SJSA1 (cell line): ENCODE measurements around the gene FRMPD1. TPM values are rescaled to one million over a fixed set of nuclear protein-coding genes. Genes with fewer than 3 reads are reported as not detected.

Source experiments
- total RNA-seq: library from RNA; depleted of rRNA; stranded (reverse); fragments of >200 nt; shearing (Covaris generic); gene quantifications from 2 replicates; pipeline ENCODE4 v1.2.3, GENCODE V29; 2014; rRNA removed

FRMPD1 gene
- total RNA-seq, 1 experiment from 2014 or later = not detected

Other genes with a start within 250 kb of the FRMPD1 start
- 55.8 and 75.1 TPM in 2 replicates for gene GRHPR, start 228.3 kb upstream of the FRMPD1 start, total RNA-seq
- gene ZBTB5, start 185.5 kb upstream of the FRMPD1 start, total RNA-seq = 12.8 and 13.7 TPM in 2 replicates
- gene POLR1E, start 165.0 kb upstream of the FRMPD1 start, total RNA-seq = 21.4 TPM in 2 replicates
- gene FBXO10, start 74.6 kb upstream of the FRMPD1 start, total RNA-seq = 3.6 and 5.1 TPM in 2 replicates
- gene TOMM5, start 58.4 kb upstream of the FRMPD1 start, total RNA-seq = 131 and 132 TPM in 2 replicates
- gene TRMT10B, start 102.9 kb downstream of the FRMPD1 start, total RNA-seq = 0.81 and 1.2 TPM in 2 replicates
- 34.9 and 40.2 TPM in 2 replicates for gene EXOSC3, start 134.1 kb downstream of the FRMPD1 start, total RNA-seq
- 3.2 and 8.9 TPM in 2 replicates for gene DCAF10, start 149.8 kb downstream of the FRMPD1 start, total RNA-seq